Measurements from ENCODE around the gene LMF1. TPM values are rescaled to one million over a fixed set of nuclear protein-coding genes. Genes with fewer than 3 reads are reported as not detected.

The LMF1 gene
- total and polyA plus RNA-seq, 2 of the 13 experiments (the other 11 are each of a cell fraction or from before 2014, with no cell fraction given), result 6.8 to 8.5 TPM

GRCh38 chr16:813204-813915, 157.4 kb downstream of the LMF1 start (continued):
- TF ChIP-seq ETV6 (CRISPR knock-in tag; conservative IDR thresholded peaks at IDR 0.05) (0 out of 2 replicates have a peak, but pooled peaks have one; percentile 26), NFYC (CRISPR knock-in tag; IDR thresholded peaks at IDR 0.05) (no peak), ZNF451 (CRISPR knock-in tag; IDR thresholded peaks at IDR 0.05) (no peak), ZNF781 (CRISPR knock-in tag; IDR thresholded peaks at IDR 0.05; ENCODE audit: borderline replicate concordance, not compliant biosample characterization) (no peak), HBP1 (CRISPR knock-in tag; IDR thresholded peaks at IDR 0.05; ENCODE audit: low read depth) (no peak), TRIM24 (CRISPR knock-in tag; IDR thresholded peaks at IDR 0.05) (no peak), FOSL2 (CRISPR knock-in tag; IDR thresholded peaks at IDR 0.05) (0 out of 2 replicates have a peak, but pooled peaks have one; percentile 8), ZNF687 (CRISPR knock-in tag; IDR thresholded peaks at IDR 0.05) (peak; percentile 37), CBFB (CRISPR knock-in tag; IDR thresholded peaks at IDR 0.05) (0 out of 2 replicates have a peak, but pooled peaks have one; percentile 23), ZNF276 (CRISPR knock-in tag; IDR thresholded peaks at IDR 0.05; ENCODE audit: low read depth) (no peak), ZBTB7B (CRISPR knock-in tag; IDR thresholded peaks at IDR 0.05) (peak; percentile 49; the same call in 1 of the 2 replicates), ETV5 (CRISPR knock-in tag; IDR thresholded peaks at IDR 0.05; ENCODE audit: borderline replicate concordance) (peak; percentile 47; the same call in 1 of the 2 replicates), STAG1 (CRISPR knock-in tag; IDR thresholded peaks at IDR 0.05) (peak; percentile 97), ZNF180 (CRISPR knock-in tag; IDR thresholded peaks at IDR 0.05; ENCODE audit: borderline replicate concordance, low read depth) (no peak), CTCF (CRISPR knock-in tag; IDR thresholded peaks at IDR 0.05) (peak; percentile 88), XRCC5 (optimal IDR thresholded peaks at IDR 0.05; ENCODE audit: low read length) (peak; percentile 27), ARNT2 (CRISPR knock-in tag; IDR thresholded peaks at IDR 0.05; ENCODE audit: low read depth) (peak; percentile 36; the same call in 1 of the 2 replicates), ZSCAN12 (CRISPR knock-in tag; IDR thresholded peaks at IDR 0.05) (no peak), JUND (CRISPR knock-in tag; IDR thresholded peaks at IDR 0.05) (no peak), GABPB1 (CRISPR knock-in tag; IDR thresholded peaks at IDR 0.05) (peak; percentile 49; the same call in 1 of the 2 replicates), RAD21 (CRISPR knock-in tag; IDR thresholded peaks at IDR 0.05) (peak; percentile 94)

Data from HepG2 (cell line).